Dedifferentiated amniotic fluid mesenchymal stem cell (primary cell): ENCODE results near the gene FTH1.
"Not testable (repeated sequence)": the region's sequence is repeated elsewhere in the genome, so short reads cannot be mapped to it uniquely, and the experiment has no call there.

Experiments
- DNase-seq: peaks from one replicate; pipeline ENCODE4 v3.0.0-alpha.2; 2016; ENCODE audit errors: extremely low spot score

Gene FTH1

DNA sequence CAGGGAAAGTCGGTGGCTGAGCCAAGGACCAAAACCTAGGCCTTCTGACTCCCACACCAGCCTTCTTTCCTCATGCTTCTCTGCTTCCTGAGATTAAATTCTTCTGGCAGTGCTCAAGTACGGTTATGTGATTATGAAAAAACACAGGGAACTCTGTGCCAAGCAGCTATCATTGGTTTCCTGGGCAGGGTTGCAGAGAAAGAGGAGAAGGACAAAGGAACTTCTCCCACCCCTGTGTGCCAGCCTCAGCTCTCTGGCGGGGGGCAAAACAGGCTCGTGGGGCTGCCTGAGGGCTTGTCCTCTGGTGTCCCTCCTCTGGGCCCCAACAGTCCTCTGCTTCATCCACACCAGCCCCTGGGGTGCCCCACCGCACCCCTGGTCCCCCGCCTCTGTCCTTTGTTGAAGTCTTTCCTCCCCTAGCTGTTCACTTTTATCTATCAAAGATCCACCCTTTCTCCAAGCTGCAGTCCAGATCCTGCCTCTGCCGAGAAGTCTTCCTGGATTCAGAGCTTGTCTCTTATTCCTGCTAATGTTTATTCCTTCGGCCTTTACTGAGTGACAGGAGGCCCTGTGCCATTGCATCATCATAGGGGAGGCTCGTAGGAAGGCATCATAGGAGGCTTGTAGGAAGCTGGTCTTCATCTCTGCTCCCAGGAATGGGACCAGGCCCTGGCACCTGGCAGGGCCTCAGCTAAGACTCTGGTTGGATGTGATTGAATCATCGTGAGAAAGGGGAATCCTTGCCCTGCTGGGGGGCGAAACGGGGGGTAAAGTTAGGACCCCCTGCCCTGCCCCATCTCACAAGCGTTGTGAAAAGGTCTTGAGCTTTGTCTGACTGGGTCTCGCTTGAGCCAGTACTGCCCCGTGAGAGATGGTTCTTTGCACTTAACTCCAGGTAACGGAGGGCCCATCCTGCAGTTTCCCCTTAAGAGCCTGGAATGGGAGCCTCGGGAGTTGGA lies 11.5 kb upstream of the FTH1 start:
- DNase-seq = peak; percentile 75

GRCh38 chr11:61976813-61977475 lies 9.5 kb upstream of the FTH1 start:
- no peak for DNase-seq

- no peak for DNase-seq
These were observed 9.0 kb upstream of the FTH1 start for GRCh38 chr11:61976420-61976800.

GRCh38 chr11:61975638-61976419 lies 8.4 kb upstream of the FTH1 start:
- no peak for DNase-seq

- no peak for DNase-seq
These were observed 7.6 kb upstream of the FTH1 start for GRCh38 chr11:61974766-61975631.

GRCh38 chr11:61973476-61974162 lies 6.2 kb upstream of the FTH1 start:
- no peak for DNase-seq

DNA sequence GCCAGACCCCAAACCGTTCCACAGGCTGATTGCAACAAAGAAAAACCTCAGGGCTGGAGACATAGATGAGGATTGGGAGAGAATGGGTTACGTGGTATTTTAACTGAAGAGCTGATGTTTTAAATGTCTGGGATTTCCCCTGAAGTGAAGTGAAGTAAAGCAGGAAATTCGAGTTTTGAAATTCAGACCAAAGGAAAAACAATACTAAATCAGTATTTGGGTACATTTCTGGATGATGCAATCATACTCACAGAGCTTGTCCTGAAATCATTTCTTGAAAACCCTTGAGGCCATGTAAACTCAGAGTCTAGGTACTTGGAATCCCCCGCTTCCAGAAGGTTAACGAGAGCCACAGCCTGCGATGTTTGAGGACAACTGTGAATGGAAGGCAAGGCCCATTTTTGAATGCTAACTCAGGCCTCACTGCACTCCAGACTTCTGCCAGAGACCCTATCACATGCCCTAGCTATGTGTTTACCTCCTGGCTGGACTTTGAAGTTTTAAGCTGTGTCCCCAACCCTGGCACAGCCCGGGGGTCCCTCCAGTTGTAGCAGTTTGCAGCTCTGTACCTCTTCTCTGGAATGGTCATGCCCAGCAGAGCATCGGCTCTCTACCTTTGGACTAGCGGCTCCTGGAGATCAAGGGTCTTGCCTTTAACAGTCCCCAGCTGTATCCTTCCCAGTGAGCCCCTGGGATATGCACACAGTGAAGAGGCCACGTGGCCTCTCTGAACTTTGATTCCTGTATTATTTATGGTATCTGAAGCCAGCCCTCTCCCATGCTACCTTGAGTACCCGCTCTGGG lies 5.4 kb upstream of the FTH1 start:
- peak; percentile 92 for DNase-seq

DNA sequence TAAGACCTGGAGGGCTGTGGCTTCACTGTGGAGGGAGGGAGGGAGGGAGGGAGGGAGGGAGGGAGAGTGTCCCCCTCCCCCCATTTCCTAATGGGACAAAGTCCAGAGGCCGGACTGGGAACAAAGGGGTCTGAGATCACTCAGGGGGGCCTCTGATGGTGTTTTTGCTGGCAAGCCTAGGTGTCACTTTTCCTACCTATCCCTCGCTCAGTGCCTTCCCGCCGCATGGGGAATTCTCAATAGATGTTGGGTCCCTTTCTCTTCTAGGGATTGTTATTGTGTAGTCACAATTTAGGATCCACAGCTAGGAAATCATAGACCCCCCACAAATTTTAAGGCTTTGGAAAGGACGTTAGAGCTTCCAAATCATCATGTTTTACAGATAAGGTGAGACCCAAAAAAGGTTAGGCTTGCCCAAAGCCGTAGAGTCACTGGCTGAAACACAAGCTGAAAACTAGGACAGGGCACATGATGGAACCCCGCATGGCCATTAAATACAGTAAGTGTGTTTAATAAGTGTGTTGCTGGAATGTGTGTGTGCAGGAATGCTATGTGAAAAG lies 4.8 kb upstream of the FTH1 start:
- no peak for DNase-seq

DNA sequence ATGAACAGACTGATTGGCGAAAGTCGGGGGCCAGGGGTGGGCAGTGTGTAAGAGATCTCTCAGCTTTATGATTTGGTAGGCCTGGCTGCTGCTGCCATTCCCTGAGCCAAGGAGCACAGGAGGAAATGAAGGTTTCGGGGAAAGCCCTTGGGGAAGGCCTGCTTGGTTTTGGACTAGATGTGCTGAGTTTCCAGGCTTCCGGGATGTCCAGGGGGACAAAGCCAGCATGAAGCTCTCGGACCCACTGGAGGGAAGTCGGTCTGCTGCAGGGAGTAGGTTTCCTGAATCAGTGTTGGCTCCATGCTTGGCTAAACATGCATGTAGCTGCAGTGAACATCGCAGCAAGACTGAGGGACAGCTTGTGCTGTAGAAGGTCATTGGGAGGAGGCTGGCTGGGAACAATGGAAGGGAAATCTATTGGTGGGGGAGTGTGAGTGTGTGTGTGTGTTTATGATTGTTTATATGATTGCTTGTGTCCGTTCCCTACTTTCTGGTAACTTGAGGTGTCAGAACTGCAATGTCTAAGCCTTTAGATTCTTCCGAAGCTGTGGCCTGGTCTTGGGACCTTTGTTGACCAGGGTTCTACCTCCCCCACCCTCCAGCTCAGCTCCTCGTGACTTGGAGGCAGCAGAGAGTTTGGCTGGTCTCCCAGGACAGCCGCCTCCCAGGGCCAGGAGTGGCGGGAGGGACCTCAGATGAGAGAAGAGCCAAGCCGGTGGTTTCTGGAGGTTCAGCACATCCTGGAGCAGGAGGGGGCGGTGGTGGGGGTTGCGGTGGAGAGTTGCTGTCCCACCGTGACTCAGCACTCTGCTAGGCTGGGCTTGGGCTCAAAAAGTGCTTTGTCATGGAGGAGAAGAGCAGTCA lies 4.0 kb upstream of the FTH1 start:
- DNase-seq = peak; percentile 99

- peak; percentile 81 for DNase-seq
These were observed 2.6 kb upstream of the FTH1 start for GRCh38 chr11:61969838-61970662.

DNA sequence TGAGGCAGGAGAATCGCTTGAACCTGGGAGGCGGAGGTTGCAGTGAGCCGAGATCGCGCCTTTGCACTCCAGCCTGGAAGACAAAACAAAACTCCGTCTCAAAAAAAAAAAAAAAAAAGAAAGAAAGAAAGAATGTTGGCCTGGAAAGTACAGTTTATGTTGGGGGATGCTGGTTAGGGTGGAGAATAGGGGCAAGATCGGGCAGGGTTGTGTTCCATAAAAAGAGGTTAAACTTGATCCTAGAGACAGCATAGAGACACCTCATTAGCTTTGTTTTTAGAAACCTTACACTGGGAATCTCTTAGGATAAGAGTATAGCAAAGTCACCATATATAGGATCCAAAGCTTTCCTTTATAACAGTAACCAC lies 1.9 kb upstream of the FTH1 start:
- DNase-seq = no peak

DNA sequence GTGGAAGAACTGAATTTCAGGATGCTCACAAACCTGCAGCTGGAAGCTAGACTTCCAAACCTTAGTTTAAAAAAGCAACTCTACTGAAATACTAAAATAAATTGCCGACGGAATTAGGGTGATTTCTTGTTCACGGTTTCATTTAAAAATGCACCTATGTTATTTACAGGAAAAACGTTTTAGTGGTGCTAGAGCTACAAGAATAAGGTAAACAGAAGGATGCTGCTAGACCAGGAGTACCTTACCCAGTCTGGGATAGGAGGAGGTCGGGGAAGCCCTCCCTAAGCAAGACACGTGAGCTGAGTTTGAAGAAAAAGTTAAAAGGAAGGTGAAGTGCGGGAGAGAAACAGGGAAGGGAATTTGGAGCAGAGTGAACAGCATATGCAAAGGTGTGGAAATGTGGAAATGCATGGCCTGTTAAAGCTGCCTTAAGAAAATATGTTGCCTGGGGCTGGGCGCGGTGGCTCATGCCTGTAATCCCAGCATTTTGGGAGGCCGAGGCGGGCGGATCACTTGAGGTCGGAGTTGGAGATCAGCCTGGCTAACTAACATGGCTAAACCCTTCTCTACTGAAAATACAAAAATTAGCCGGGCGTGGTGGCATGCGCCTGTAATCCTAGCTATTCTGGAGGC lies 1.4 kb upstream of the FTH1 start:
- no peak for DNase-seq

- DNase-seq = no peak
These were observed 707 bp upstream of the FTH1 start for GRCh38 chr11:61967924-61968757.

- no peak for DNase-seq
These were observed 709 bp downstream of the FTH1 start for GRCh38 chr11:61966734-61967115.

GRCh38 chr11:61964666-61965271 lies 2.7 kb downstream of the FTH1 start:
- not testable (repeated sequence) for DNase-seq

DNA sequence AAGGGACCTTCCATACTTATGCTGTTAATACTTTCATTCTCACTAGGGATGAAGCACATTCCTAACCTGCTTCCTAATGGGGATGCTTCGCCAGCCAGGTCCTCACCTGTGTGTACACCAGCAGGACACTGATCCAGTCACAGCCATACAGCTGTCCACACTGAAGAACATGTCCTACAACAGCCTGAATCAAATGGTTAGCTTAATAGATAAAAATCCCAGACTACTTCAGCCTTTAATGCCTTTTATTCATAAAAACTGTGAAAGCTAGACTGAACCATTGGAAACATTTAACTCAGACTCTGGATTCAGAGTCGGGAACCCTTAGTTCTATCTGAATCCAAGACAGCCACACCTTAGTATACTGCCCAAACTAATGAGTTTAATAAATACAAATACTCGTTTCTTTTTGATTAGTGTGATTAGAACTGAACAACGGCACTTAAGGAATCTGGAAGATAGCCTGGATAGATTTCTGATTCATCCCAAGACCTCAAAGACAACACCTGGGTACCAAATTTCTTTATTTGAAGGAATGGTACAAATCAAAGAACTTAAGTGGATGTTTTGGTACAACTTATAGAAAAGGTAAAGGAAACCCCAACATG lies 3.3 kb downstream of the FTH1 start:
- no peak for DNase-seq
